ENCODE results near the gene PKMYT1.

The PKMYT1 gene

GRCh38 chr16:2996298-2996697 lies 16.1 kb upstream of the PKMYT1 start:
- no peak for DNase-seq (ENCODE audit: low spot score)

GRCh38 chr16:2992383-2993081 lies 12.3 kb upstream of the PKMYT1 start:
- DNase-seq (ENCODE audit: low spot score) = no peak

GRCh38 chr16:2991566-2992261 lies 11.5 kb upstream of the PKMYT1 start:
- DNase-seq (ENCODE audit: low spot score) = no peak

- DNase-seq (ENCODE audit: low spot score) = no peak
Observed at GRCh38 chr16:2990891-2991290, 10.6 kb upstream of the PKMYT1 start.

GRCh38 chr16:2988590-2989099 lies 8.4 kb upstream of the PKMYT1 start:
- no peak for DNase-seq (ENCODE audit: low spot score)

GRCh38 chr16:2987833-2988232 lies 7.6 kb upstream of the PKMYT1 start:
- DNase-seq (ENCODE audit: low spot score) = no peak

GRCh38 chr16:2987286-2987685 lies 7.0 kb upstream of the PKMYT1 start:
- DNase-seq (ENCODE audit: low spot score) = no peak

- DNase-seq (ENCODE audit: low spot score) = no peak
Observed at GRCh38 chr16:2986623-2987188, 6.5 kb upstream of the PKMYT1 start.

- no peak for DNase-seq (ENCODE audit: low spot score)
Observed at GRCh38 chr16:2985893-2986355, 5.7 kb upstream of the PKMYT1 start.

GRCh38 chr16:2985462-2985861 lies 5.2 kb upstream of the PKMYT1 start:
- DNase-seq (ENCODE audit: low spot score) = no peak

- peak; percentile 93 for DNase-seq (ENCODE audit: low spot score)
Observed at GRCh38 chr16:2983706-2984136, 3.5 kb upstream of the PKMYT1 start.

GRCh38 chr16:2982402-2982801 lies 2.2 kb upstream of the PKMYT1 start:
- no peak for DNase-seq (ENCODE audit: low spot score)

GRCh38 chr16:2981899-2982250 lies 1.6 kb upstream of the PKMYT1 start:
- no peak for DNase-seq (ENCODE audit: low spot score)

GRCh38 chr16:2981177-2981898 lies 1.1 kb upstream of the PKMYT1 start:
- peak; percentile 78 for DNase-seq (ENCODE audit: low spot score)

GRCh38 chr16:2979669-2980226 lies 498 bp downstream of the PKMYT1 start:
- DNase-seq (ENCODE audit: low spot score) = no peak

- DNase-seq (ENCODE audit: low spot score) = no peak
Observed at GRCh38 chr16:2977440-2977839, 2.8 kb downstream of the PKMYT1 start.

GRCh38 chr16:2976673-2977072 lies 3.6 kb downstream of the PKMYT1 start:
- no peak for DNase-seq (ENCODE audit: low spot score)

- DNase-seq (ENCODE audit: low spot score) = no peak
Observed at GRCh38 chr16:2976201-2976600, 4.0 kb downstream of the PKMYT1 start.

- DNase-seq (ENCODE audit: low spot score) = no peak
Observed at GRCh38 chr16:2975161-2975795, 5.0 kb downstream of the PKMYT1 start.

- DNase-seq (ENCODE audit: low spot score) = no peak
Observed at GRCh38 chr16:2974319-2975056, 5.8 kb downstream of the PKMYT1 start.

Measured in D341Med (cell line).